Esophagus squamous epithelium (tissue), 4 donors: ENCODE measurements around the gene CRYZL1.

Source experiments
- POLR2A ChIP-seq, 4 donors: fragments of 450-650 bp; IDR thresholded peaks; one replicate each; pipeline ENCODE4 v1.6.1; 2017; ENCODE audit warnings: antibody characterized with exemption in 4 of 4, mild to moderate bottlenecking in 4 of 4, moderate library complexity in 3 of 4
- TF ChIP-seq, protein P1 (sequence below), 6 experiments: fragments of 450-650 bp in 4 of 6; fragments of 200-600 bp in 2 of 6; sonication (generic) in 2 of 6; IDR thresholded peaks; one replicate each; pipeline ENCODE4 v1.5.1; 2016 to 2019; ENCODE audit warnings: antibody characterized with exemption in 6 of 6, mild to moderate bottlenecking in 4 of 6, moderate library complexity in 4 of 6

DNA sequence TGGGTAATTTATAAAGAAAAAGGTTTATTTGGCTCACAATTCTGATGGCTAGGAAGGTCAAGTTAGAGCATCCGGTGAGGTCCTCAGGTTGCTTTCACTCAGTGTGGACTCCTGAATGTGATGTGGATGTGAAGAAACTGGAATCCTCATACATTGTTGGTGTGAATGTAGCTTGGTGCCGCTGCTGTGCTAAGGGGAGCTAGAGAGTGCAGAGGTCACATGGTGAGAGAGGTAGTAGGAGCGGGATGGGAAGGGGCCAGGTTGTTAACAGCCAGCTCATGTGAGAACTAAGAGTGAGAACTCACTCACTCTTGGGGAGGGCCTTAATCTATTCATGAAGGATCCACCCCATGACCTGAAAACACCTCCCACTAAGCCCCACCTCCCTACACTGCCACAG lies 22.6 kb upstream of the CRYZL1 start:
- TF ChIP-seq POLR2A (IDR thresholded peaks at IDR 0.05), result no peak
- TF ChIP-seq, protein P1, sequence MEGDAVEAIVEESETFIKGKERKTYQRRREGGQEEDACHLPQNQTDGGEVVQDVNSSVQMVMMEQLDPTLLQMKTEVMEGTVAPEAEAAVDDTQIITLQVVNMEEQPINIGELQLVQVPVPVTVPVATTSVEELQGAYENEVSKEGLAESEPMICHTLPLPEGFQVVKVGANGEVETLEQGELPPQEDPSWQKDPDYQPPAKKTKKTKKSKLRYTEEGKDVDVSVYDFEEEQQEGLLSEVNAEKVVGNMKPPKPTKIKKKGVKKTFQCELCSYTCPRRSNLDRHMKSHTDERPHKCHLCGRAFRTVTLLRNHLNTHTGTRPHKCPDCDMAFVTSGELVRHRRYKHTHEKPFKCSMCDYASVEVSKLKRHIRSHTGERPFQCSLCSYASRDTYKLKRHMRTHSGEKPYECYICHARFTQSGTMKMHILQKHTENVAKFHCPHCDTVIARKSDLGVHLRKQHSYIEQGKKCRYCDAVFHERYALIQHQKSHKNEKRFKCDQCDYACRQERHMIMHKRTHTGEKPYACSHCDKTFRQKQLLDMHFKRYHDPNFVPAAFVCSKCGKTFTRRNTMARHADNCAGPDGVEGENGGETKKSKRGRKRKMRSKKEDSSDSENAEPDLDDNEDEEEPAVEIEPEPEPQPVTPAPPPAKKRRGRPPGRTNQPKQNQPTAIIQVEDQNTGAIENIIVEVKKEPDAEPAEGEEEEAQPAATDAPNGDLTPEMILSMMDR (IDR thresholded peaks at IDR 0.05), result no peak
